ENCODE data around the gene EDAR.

DNA sequence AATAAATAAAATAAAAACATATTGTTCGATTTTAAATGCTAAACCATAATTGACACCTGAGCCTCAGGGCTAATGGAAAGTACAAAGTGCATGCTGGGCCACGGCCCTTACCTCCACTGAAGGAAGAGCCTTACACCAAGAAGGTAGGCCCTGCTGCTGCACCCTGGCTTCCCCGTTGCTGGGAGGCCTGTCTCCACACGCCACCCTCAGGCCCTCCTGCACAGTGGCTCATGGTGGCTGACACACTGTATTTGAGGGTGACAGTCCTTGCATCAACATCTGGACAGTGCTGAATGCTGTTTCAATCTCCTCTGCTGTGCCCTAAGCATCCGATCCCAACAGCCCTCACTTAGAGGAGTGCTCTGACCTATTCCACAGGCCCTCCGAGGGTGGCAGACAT, 39.3 kb upstream of the EDAR start:
- TF ChIP-seq, protein P1, sequence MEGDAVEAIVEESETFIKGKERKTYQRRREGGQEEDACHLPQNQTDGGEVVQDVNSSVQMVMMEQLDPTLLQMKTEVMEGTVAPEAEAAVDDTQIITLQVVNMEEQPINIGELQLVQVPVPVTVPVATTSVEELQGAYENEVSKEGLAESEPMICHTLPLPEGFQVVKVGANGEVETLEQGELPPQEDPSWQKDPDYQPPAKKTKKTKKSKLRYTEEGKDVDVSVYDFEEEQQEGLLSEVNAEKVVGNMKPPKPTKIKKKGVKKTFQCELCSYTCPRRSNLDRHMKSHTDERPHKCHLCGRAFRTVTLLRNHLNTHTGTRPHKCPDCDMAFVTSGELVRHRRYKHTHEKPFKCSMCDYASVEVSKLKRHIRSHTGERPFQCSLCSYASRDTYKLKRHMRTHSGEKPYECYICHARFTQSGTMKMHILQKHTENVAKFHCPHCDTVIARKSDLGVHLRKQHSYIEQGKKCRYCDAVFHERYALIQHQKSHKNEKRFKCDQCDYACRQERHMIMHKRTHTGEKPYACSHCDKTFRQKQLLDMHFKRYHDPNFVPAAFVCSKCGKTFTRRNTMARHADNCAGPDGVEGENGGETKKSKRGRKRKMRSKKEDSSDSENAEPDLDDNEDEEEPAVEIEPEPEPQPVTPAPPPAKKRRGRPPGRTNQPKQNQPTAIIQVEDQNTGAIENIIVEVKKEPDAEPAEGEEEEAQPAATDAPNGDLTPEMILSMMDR (IDR thresholded peaks at IDR 0.05), result no peak
- TF ChIP-seq CEBPB (IDR thresholded peaks at IDR 0.05), result no peak
- TF ChIP-seq POLR2A (IDR thresholded peaks at IDR 0.05; ENCODE audit: low read length), result no peak
- no peak for TF ChIP-seq E2F6 (IDR thresholded peaks at IDR 0.05; ENCODE audit: borderline replicate concordance, low read depth)
- no peak for TF ChIP-seq MYC (IDR thresholded peaks at IDR 0.05; ENCODE audit: borderline replicate concordance, low read length)
- no peak for TF ChIP-seq CHD2 (IDR thresholded peaks at IDR 0.05; ENCODE audit: low read length, partially characterized antibody)
- TF ChIP-seq, protein P2, sequence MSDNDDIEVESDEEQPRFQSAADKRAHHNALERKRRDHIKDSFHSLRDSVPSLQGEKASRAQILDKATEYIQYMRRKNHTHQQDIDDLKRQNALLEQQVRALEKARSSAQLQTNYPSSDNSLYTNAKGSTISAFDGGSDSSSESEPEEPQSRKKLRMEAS (IDR thresholded peaks at IDR 0.05), result no peak
- no peak for TF ChIP-seq CHD4 (IDR thresholded peaks at IDR 0.05; ENCODE audit: borderline replicate concordance)
